IMR-90 (cell line): Measurements from ENCODE around the gene PTGDS. TPM values are rescaled to one million over a fixed set of nuclear protein-coding genes. Genes with fewer than 3 reads are reported as not detected.

Experiments used
- ATAC-seq: fragments of 200-7000 bp; cut with Tn5 transposase; 2 replicates; pipeline ENCODE4 v1.9.1; 2020; ENCODE audit warnings: low read depth, mild to moderate bottlenecking, moderate library complexity
- BruUV-seq: library from RNA; stranded (reverse); fragments of 400-500 nt; replicated peaks from 2 replicates; lab custom pipeline; 2021; lab: Mats Ljungman, UMichigan
- CTCF ChIA-PET: fragments of 300-600 bp; formaldehyde crosslinking; extraction: SDS; loops from one replicate; lab custom pipeline; 2021; ENCODE audit warnings: antibody characterized with exemption; lab: Yijun Ruan, JAX
- POLR2A ChIA-PET: fragments of 300-600 bp; sonication (Branson Sonifier 250); formaldehyde crosslinking; loops from one replicate; lab custom pipeline; 2022; ENCODE audit warnings: antibody characterized with exemption; ENCODE audit not compliant: unreplicated experiment; lab: Charles Lee
- DNase-seq: peaks from one replicate; pipeline ENCODE4 v3.0.0; 2013
- H2AFZ ChIP-seq: replicated peaks from 2 replicates; pipeline ENCODE3; 2013; ENCODE audit warnings: low read length, mild to moderate bottlenecking; ENCODE audit not compliant: poor library complexity
- H2AK5ac ChIP-seq: 2 replicates; pipeline ENCODE4 v1.6.1; 2013; ENCODE audit warnings: low read depth, low read length, inconsistent platforms
- H2AK9ac ChIP-seq: replicated peaks from 2 replicates; pipeline ENCODE3; 2013; ENCODE audit warnings: mild to moderate bottlenecking, low read depth, low read length, moderate library complexity; ENCODE audit not compliant: poor library complexity
- H2BK120ac ChIP-seq: 2 replicates; pipeline ENCODE4 v1.6.1; 2013; ENCODE audit warnings: low read depth, low read length, inconsistent platforms
- H2BK15ac ChIP-seq: 3 replicates; pipeline ENCODE4 v1.6.1; 2013; ENCODE audit warnings: low read depth, low read length, inconsistent platforms
- H2BK20ac ChIP-seq: 2 replicates; pipeline ENCODE4 v1.6.1; 2013; ENCODE audit warnings: low read depth, mild to moderate bottlenecking, inconsistent platforms, low read length, moderate library complexity
- H2BK5ac ChIP-seq: 2 replicates; pipeline ENCODE4 v1.6.1; 2013; ENCODE audit warnings: mild to moderate bottlenecking, low read depth, low read length, inconsistent platforms; ENCODE audit not compliant: poor library complexity, severe bottlenecking
- H3K14ac ChIP-seq: replicated peaks from 2 replicates; pipeline ENCODE4 v1.6.1; 2013; ENCODE audit warnings: low read depth, low read length, inconsistent platforms
- H3K18ac ChIP-seq: 2 replicates; pipeline ENCODE4 v1.6.1; 2013; ENCODE audit warnings: low read depth, low read length, control low read depth
- H3K23ac ChIP-seq: 2 replicates; pipeline ENCODE4 v1.6.1; 2013; ENCODE audit warnings: low read depth, low read length, inconsistent platforms
- H3K27ac ChIP-seq: 2 replicates; pipeline ENCODE4 v1.5.1; 2013; ENCODE audit warnings: mild to moderate bottlenecking, control low read depth, low read length; ENCODE audit not compliant: insufficient read depth
- H3K27me3 ChIP-seq: 2 replicates; pipeline ENCODE4 v1.6.1; 2013; ENCODE audit warnings: low read length; ENCODE audit not compliant: control insufficient read depth, insufficient read depth
- H3K36me3 ChIP-seq: 2 replicates; pipeline ENCODE4 v1.6.1; 2013; ENCODE audit warnings: low read length, mixed read lengths; ENCODE audit not compliant: control insufficient read depth, insufficient read depth
- H3K4ac ChIP-seq: 2 replicates; pipeline ENCODE4 v1.6.1; 2013; ENCODE audit warnings: low read depth, low read length, inconsistent platforms
- H3K4me1 ChIP-seq: 2 replicates; pipeline ENCODE4 v1.6.1; 2013; ENCODE audit warnings: low read length, mixed read lengths; ENCODE audit not compliant: control insufficient read depth, insufficient read depth
- H3K4me2 ChIP-seq: 2 replicates; pipeline ENCODE4 v1.6.1; 2013; ENCODE audit warnings: low read depth, mild to moderate bottlenecking, control low read depth, low read length, moderate library complexity
- H3K4me3 ChIP-seq: 2 replicates; pipeline ENCODE4 v1.5.1; 2013; ENCODE audit warnings: low read depth, mild to moderate bottlenecking, control low read depth, low read length, moderate library complexity; ENCODE audit not compliant: insufficient read depth
- H3K56ac ChIP-seq: 2 replicates; pipeline ENCODE4 v1.6.1; 2013; ENCODE audit warnings: low read length, inconsistent platforms; ENCODE audit not compliant: insufficient read depth; ENCODE audit errors: extremely low read depth
- H3K79me1 ChIP-seq, 2 experiments: 2 replicates each; pipeline ENCODE4 v1.6.1; 2013; ENCODE audit warnings: low read length in 2 of 2, inconsistent platforms in 1 of 2, low read depth in 1 of 2
- H3K9ac ChIP-seq: 2 replicates; pipeline ENCODE4 v1.6.1; 2013; ENCODE audit warnings: low read depth, low read length, control low read depth
- H3K9me1 ChIP-seq: 2 replicates; pipeline ENCODE4 v1.6.1; 2013; ENCODE audit warnings: low read length, inconsistent platforms; ENCODE audit not compliant: insufficient read depth
- H3K9me3 ChIP-seq: 2 replicates; pipeline ENCODE4 v1.6.1; 2013; ENCODE audit warnings: low read length; ENCODE audit not compliant: control insufficient read depth, insufficient read depth
- H4K20me1 ChIP-seq: 2 replicates; pipeline ENCODE4 v1.6.1; 2013; ENCODE audit warnings: low read length, inconsistent platforms; ENCODE audit not compliant: insufficient read depth
- H4K5ac ChIP-seq: 2 replicates; pipeline ENCODE4 v1.6.1; 2013; ENCODE audit warnings: mild to moderate bottlenecking, low read depth, low read length, control low read depth
- H4K8ac ChIP-seq, 2 experiments: 2 replicates each; pipeline ENCODE4 v1.6.1; 2013; ENCODE audit warnings: low read depth in 2 of 2, low read length in 2 of 2, control low read depth in 1 of 2, inconsistent platforms in 1 of 2
- H4K91ac ChIP-seq: 2 replicates; pipeline ENCODE4 v1.6.1; 2013; ENCODE audit warnings: low read depth, low read length, inconsistent platforms; ENCODE audit not compliant: insufficient read depth
- BHLHE40 ChIP-seq: fragments of 150-350 bp; IDR thresholded peaks from 2 replicates; pipeline ENCODE4 v1.6.1; 2016; ENCODE audit warnings: mild to moderate bottlenecking, low read depth, low read length
- CEBPB ChIP-seq: IDR thresholded peaks from 2 replicates; pipeline ENCODE4 v1.6.1; 2012; ENCODE audit warnings: low read depth, low read length, improper control_type of control experiment
- CHD1 ChIP-seq: IDR thresholded peaks from 2 replicates; pipeline ENCODE4 v1.6.1; 2012; ENCODE audit warnings: low read depth, low read length, improper control_type of control experiment
- CTCF ChIP-seq: conservative IDR thresholded peaks from 2 replicates; pipeline ENCODE4 v1.5.1; 2012; ENCODE audit warnings: mild to moderate bottlenecking, low read depth, low read length, improper control_type of control experiment
- ELK1 ChIP-seq: fragments of 150-350 bp; IDR thresholded peaks from 2 replicates; pipeline ENCODE4 v1.6.1; 2016; ENCODE audit warnings: low read depth, mild to moderate bottlenecking, low read length, moderate library complexity, borderline replicate concordance
- FOS ChIP-seq: fragments of 150-350 bp; IDR thresholded peaks from 2 replicates; pipeline ENCODE4 v1.6.1; 2016; ENCODE audit warnings: low read depth, low read length
- MAFK ChIP-seq: IDR thresholded peaks from 2 replicates; pipeline ENCODE4 v1.6.1; 2012; ENCODE audit warnings: low read depth, low read length, improper control_type of control experiment
- MAZ ChIP-seq: IDR thresholded peaks from 2 replicates; pipeline ENCODE4 v1.6.1; 2012; ENCODE audit warnings: low read depth, mild to moderate bottlenecking, low read length, improper control_type of control experiment, moderate library complexity, borderline replicate concordance
- NFE2L2 ChIP-seq: fragments of 150-350 bp; IDR thresholded peaks from 2 replicates; pipeline ENCODE4 v1.6.1; 2016; ENCODE audit warnings: low read depth, mild to moderate bottlenecking, low read length
- RAD21 ChIP-seq: IDR thresholded peaks from 2 replicates; pipeline ENCODE4 v1.6.1; 2012; ENCODE audit warnings: low read length, improper control_type of control experiment
- USF2 ChIP-seq: fragments of 150-350 bp; IDR thresholded peaks from 2 replicates; pipeline ENCODE4 v1.6.1; 2017; ENCODE audit warnings: mild to moderate bottlenecking, antibody characterized with exemption, low read length, low read depth
- WGBS, 2 experiments: methylation state at CpG; one replicate each; pipeline versions ENCODE4 v1.1.5 to v1.1.7; 2013; ENCODE audit warnings: missing lambda C conversion rate in 2 of 2; ENCODE audit not compliant: insufficient read length in 1 of 2; ENCODE audit errors: extremely low coverage in 2 of 2; 5-methylcytosine and 5-hydroxymethylcytosine counted together
- dilution Hi-C: fragments of 300-500 bp; cut with HindIII; formaldehyde crosslinking; loops from one replicate; pipeline ENCODE4 v1.14.3; 2018; ENCODE audit warnings: low sequenced_read_pairs; ENCODE audit not compliant: unreplicated experiment
- in situ Hi-C: fragments of 300-500 bp; cut with MboI; formaldehyde crosslinking; loops from 3 replicates; pipeline ENCODE4 v1.14.3; 2019; ENCODE audit warnings: low sequenced_read_pairs, inconsistent platforms, mixed read lengths
- intact Hi-C: fragments of 100-400 bp; cut with micrococcal nuclease; formaldehyde crosslinking; loops from 2 replicates; pipeline ENCODE4 v1.10.0; 2022
- polyA plus RNA-seq, 3 experiments: library from polyadenylated mRNA; depleted of rRNA; stranded (reverse); fragments of >200 nt; gene quantifications; 2 replicates each; pipeline ENCODE4 v1.2.3, GENCODE V29; 2012; ENCODE audit warnings: low replicate concordance in 1 of 3
- total RNA-seq: library from RNA; depleted of rRNA; stranded (reverse); fragments of >200 nt; gene quantifications from 2 replicates; pipeline ENCODE4 v1.2.3, GENCODE V29; 2012

PTGDS gene
- total and polyA plus RNA-seq, 2 of the 4 experiments (the other 2 are of a cell fraction) = 1.2 TPM; not detected in 1

DNA sequence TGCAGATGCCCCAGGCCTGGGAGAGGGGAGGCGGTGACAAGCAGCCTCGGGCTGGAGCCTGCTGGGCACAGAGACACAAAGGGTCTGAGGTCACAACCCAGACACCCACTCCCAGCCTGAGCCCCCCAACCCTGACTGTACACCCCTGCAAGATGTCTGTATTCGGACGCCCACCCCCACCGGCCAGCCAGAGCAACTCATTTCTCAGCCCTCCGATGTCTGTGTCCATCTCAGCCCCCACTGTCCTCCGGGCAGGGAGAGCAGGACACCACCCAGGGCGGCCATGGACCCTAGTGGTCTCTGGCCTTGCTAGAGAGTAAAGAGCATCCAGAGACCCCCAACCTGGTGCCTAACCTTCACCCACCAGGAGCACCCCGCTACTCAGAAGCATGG lies 21.4 kb upstream of the PTGDS start:
- Histone ChIP-seq H2BK20ac (no peak overlapping the region), H2BK15ac (no peak overlapping the region), H3K79me1 (no peaks in the 10 kb centered on the region), H3K9me3 (peaks cover 3% of the 10 kb centered on the region), H3K36me3 (no peaks in the 10 kb centered on the region), H4K8ac (no peak overlapping the region), H3K4me1 (no peaks in the 10 kb centered on the region), H3K27ac (no peak overlapping the region), H4K5ac (no peak overlapping the region), H2BK120ac (no peak overlapping the region), H3K4me2 (no peak overlapping the region), H3K27me3 (peaks cover 25% of the 10 kb centered on the region), H3K14ac (no peak overlapping the region), H3K9ac (no peak overlapping the region), H4K20me1 (no peaks in the 10 kb centered on the region), H2AK5ac (no peak overlapping the region), H3K4me3 (no peak overlapping the region), H2BK5ac (no peak overlapping the region), H2AK9ac (no peak overlapping the region), H2AFZ (no peak overlapping the region), H4K91ac (no peak overlapping the region), H3K23ac (no peak overlapping the region), H3K4ac (no peak overlapping the region), H3K9me1 (no peaks in the 10 kb centered on the region), H3K18ac (no peak overlapping the region), H3K56ac (no peak overlapping the region)
- dilution Hi-C loops (no loop called here), intact Hi-C loops (no loop called here), in situ Hi-C loops (no loop called here)
- 82% methylated on average over 6 of the region's 9 CpGs; no CpG with 5 or more reads in 1 of the 2 experiments for WGBS, 2 experiments
- DNase-seq = no peak
- no peak for TF ChIP-seq MAFK
- no peak for TF ChIP-seq CTCF
- TF ChIP-seq USF2 = no peak
- no peak for TF ChIP-seq CHD1
- TF ChIP-seq BHLHE40 = no peak
- no peak for TF ChIP-seq MAZ
- TF ChIP-seq FOS = no peak
- no peak for TF ChIP-seq ELK1
- no peak for TF ChIP-seq CEBPB
- TF ChIP-seq NFE2L2 = no peak
- TF ChIP-seq RAD21 = no peak
- ChIA-PET POLR2A (no interaction called here), CTCF (no interaction called here)
- ATAC-seq = no peak
- no TSS peak for BruUV-seq
